Non-pigmented ciliary epithelial cell (primary cell): Measurements from ENCODE around the gene TAF7.
A peak's percentile ranks its signal among the peaks of the same experiment; 100 is the strongest.
"Not testable (repeated sequence)": the region's sequence is repeated elsewhere in the genome, so short reads cannot be mapped to it uniquely, and the experiment has no call there.

Experiments used
- DNase-seq: peaks from one replicate; pipeline ENCODE4 v3.0.0-alpha.2; 2010; ENCODE audit warnings: low read depth

TAF7 gene

DNA sequence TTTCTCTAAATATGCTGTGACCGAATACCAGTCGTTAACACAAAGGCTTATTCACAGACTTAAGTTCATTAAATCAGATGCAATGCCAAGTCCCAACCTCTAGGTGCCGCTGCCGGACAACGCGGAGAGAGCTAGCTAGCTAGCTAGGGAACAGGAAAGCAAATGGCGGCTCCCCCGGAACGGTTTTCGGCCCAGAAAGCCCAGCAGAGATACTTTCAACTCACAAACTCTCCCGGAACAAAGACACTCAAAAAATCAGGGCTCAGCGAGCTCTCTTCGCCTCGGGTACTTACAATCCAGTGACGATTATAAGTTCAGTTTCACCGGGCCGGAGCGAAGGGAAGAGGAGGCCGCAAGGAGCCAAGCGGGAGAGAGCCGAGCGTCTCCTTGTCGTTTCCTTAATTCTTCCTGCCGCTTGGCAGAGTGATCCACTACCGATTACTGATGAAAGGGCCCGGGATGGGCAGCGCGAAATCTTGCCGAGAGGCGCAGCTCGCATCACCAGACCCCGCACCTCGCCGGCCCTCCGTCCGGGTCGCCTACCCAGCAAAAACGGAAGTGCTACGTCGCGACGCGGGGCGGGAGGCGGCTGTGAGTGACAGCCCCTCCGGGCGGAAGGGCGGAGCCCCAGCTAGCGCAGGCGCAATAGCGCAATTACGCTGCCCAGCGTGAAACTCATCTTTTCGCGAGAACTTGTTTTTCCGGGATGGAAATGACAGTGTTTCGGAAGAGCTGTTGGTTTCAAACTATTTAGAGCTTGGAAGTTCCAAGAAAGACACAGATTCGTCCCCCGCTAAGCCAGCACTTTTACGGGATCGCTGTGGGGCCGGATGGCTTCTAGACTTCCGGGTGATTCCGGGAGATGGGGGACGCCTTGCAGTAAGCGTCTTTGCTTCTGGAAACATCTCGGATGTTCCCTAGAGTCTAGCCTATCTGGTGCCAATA lies at the start of gene TAF7:
TAF7 (minus strand) TSS at position 560 of the 945 bp plus-strand sequence. CDS start 740 bp downstream, outside the sequence.
- peak; percentile 76 for DNase-seq

GRCh38 chr5:141366016-141366896 lies 45.7 kb upstream of the TAF7 start:
- DNase-seq, result no peak

DNA sequence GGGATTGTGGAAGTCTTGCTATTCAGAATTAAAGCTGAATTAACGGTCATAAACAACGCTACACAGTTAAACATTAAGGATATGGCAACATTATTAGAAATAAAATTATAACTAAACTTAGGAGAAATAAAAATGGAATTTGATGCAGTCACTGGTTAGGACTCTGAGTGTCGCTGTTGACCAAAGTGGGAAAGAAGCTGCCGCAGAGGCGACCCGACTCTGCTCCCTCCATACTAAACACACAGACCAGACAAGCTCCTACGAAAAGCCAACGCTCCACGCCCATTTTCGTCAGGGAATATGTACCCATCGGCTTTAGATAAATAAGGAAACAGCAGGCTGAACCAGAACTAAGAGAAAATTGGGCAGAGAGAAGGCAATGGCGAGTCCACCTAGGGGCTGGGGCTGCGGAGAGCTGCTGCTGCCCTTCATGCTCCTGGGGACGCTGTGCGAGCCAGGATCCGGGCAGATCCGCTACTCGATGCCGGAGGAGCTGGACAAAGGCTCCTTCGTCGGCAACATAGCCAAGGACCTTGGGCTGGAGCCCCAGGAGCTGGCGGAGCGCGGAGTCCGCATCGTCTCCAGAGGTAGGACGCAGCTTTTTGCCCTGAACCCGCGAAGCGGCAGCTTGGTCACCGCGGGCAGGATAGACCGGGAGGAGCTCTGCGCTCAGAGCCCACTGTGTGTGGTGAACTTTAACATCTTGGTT lies 43.5 kb upstream of the TAF7 start, which contains the start of gene PCDHGA5:
PCDHGA5 (plus strand) TSS at position 211 of the 709 bp plus-strand sequence; CDS start at position 380, 169 bp downstream.
- DNase-seq, result no peak

DNA sequence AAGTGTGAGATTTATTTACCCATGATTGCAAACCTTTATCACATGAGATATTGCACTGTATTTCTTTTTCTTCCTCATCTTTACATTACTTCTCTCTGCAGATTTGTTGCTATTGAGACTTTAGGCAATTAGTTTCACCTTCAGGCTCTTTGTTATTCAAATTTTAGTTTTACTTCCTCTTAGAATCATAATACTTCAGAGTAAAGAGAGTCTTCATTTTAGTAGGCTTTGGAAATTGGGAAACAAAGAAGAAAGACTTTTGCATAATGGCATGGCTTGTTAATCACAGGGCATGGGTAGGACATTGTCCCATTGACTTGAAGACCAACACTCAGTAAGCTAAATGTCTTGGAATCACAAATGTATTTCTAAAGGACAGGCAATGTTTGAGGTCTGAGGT lies 42.1 kb upstream of the TAF7 start:
- DNase-seq, result no peak

GRCh38 chr5:141360685-141361084 lies 40.1 kb upstream of the TAF7 start:
- no peak for DNase-seq

DNA sequence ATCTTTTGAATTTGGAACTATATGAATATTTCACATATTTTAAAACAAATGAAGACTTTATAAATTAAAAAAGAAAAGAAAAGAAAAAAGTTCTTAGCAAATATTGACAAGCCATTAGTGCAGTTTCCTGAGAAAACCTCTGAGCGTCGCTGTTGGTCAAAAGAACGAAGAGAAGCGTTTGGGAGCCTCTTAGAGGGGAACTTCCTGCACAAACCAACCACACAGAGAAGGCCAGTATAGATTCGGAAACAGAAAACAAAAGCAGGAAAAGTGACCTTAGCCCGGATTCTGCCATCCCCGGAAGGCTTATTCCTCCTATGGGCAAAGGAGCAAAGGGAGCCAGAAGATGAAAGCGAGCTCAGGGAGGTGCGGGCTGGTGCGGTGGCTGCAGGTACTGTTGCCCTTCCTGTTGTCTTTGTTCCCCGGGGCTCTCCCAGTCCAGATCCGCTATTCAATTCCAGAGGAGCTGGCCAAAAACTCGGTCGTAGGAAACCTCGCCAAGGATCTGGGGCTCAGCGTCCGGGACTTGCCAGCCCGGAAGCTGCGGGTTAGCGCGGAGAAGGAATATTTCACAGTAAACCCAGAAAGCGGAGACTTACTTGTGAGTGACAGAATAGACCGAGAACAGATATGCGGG lies 39.3 kb upstream of the TAF7 start, which contains the start of gene PCDHGB2:
PCDHGB2 (plus strand) TSS at position 205 of the 637 bp plus-strand sequence; CDS start at position 347, 142 bp downstream.
- DNase-seq, result no peak

DNA sequence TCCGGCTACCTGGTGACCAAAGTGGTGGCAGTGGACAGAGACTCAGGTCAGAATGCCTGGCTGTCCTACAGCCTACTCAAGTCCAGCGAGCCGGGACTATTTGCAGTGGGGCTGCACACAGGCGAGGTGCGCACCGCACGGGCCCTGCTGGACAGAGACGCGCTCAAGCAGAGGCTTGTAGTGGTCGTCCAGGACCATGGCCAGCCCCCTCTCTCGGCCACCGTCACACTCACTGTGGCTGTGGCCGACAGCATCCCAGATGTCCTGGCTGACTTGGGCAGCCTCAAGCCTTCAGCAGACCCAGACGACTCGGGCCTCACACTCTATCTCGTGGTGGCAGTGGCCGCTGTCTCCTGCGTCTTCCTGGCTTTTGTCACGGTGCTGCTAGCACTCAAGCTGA lies 36.4 kb upstream of the TAF7 start:
- DNase-seq, result no peak

DNA sequence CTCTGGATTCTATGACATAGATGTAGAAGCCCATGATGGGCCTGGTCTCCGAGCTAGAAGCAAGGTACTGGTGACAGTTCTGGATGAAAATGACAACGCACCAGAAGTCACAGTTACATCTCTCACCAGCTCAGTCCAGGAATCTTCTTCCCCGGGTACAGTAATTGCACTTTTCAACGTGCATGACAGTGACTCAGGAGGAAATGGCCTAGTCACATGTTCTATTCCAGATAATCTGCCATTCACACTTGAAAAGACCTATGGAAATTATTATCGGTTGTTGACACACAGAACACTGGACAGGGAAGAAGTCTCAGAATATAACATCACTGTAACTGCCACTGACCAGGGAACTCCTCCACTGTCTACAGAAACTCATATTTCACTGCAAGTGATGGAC lies 35.5 kb upstream of the TAF7 start:
- no peak for DNase-seq

DNA sequence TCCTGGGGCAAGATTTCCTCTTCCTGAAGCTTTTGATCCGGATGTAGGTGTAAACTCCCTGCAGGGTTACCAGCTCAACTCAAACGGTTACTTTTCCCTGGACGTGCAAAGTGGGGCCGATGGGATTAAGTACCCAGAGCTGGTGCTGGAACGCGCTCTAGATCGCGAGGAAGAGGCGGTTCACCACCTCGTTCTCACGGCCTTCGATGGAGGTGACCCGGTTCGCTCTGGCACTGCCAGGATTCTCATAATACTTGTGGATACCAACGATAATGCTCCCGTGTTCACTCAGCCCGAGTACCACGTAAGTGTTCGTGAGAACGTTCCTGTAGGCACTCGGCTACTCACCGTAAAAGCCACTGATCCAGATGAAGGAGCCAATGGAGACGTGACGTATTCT lies 35.1 kb upstream of the TAF7 start:
- DNase-seq, result no peak

GRCh38 chr5:141354900-141355469 lies 34.4 kb upstream of the TAF7 start, which contains the start of gene PCDHGA4:
TSS of gene PCDHGA4 (plus strand) at chr5:141355021. CDS start at chr5:141355108, 87 bp downstream.
- no peak for DNase-seq

DNA sequence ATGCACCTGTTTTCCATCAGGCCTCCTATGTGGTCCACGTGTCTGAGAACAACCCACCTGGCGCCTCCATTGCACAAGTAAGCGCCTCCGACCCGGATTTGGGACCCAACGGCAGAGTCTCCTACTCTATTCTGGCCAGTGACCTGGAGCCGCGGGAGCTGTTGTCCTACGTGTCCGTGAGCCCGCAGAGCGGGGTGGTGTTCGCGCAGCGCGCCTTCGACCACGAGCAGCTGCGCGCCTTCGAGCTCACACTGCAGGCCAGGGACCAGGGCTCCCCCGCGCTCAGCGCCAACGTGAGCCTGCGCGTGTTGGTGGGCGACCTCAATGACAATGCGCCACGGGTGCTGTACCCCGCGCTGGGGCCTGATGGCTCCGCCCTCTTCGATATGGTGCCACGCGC lies 31.0 kb upstream of the TAF7 start:
- DNase-seq, result no peak

DNA sequence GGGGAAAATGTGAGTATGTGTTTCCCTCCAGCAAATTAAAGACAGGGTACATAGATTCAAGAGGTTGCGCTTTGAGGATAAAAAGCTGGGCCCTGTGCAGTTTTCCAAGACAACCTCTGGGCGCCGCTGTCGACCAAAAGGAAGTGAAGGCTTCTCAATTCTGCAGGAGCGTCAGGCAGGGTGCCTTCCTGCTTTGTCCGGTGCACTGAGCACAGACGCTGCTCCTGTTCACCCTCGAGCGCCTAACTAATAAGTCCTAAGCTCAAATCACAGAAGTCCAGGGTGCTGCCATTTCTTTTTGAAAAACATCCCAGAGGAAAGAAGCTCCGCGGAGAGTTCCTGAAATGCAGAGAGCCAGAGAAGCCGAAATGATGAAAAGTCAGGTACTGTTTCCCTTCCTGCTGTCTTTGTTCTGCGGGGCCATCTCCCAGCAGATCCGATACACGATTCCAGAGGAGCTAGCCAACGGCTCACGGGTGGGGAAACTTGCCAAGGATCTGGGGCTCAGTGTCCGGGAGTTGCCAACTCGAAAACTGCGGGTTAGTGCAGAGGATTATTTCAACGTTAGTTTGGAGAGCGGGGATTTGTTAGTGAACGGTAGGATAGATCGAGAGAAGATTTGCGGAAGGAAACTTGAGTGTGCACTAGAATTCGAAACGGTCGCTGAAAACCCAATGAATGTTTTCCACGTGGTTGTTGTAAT lies 29.5 kb upstream of the TAF7 start, which contains the start of gene PCDHGB1:
PCDHGB1 (plus strand) TSS at position 183 of the 703 bp plus-strand sequence; CDS start at position 345, 162 bp downstream.
- no peak for DNase-seq

DNA sequence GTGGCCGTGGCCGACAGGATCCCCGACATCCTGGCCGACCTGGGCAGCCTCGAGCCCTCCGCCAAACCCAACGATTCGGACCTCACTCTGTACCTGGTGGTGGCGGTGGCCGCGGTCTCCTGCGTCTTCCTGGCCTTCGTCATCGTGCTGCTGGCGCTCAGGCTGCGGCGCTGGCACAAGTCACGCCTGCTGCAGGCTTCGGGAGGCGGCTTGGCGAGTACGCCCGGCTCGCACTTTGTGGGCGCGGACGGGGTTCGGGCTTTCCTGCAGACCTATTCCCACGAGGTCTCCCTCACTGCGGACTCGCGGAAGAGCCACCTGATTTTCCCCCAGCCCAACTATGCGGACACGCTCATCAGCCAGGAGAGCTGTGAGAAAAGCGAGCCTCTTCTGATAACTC lies 25.4 kb upstream of the TAF7 start:
- not testable (repeated sequence) for DNase-seq

GRCh38 chr5:141345327-141345726 lies 24.7 kb upstream of the TAF7 start:
- no peak for DNase-seq

- no peak for DNase-seq
Measured at GRCh38 chr5:141343953-141344463, 23.4 kb upstream of the TAF7 start.

DNA sequence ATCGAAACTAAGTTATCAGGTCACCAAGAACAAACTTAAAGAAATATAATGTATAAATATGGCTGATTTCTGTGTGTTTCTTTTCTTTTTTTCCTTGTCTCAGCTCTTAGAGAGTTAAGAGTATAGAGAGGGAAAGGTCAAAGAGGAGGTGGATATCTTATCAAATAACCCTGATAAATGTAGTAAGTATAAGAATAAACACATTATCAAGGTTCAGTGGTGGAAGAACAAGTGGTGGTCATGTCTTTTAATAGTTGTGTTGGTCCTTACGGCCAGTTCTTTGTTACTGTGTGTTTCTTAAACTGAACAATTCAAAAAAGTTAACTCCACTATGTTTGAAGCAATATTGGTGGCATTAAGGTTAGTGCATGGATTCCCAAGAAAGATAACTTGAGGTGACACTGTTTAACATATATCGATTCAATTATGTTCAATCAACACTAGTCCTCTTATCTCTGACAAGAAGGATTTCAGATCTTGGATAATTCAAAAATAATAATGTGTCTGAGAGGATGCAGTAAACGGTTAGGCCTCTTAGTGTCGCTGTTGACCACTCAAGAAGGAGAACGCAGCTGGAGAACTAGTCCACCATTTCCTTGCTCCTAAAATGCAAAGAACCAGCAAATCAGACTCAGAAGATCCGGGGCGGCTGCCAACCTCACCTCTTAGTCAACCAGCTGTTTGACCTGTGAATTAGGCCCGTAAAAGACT lies 22.8 kb upstream of the TAF7 start, which contains the start of gene PCDHGA3:
PCDHGA3 (plus strand) TSS at position 588 of the 711 bp plus-strand sequence. CDS start 205 bp downstream, outside the sequence.
- DNase-seq, result no peak

GRCh38 chr5:141342773-141343172 lies 22.2 kb upstream of the TAF7 start:
- DNase-seq, result no peak

DNA sequence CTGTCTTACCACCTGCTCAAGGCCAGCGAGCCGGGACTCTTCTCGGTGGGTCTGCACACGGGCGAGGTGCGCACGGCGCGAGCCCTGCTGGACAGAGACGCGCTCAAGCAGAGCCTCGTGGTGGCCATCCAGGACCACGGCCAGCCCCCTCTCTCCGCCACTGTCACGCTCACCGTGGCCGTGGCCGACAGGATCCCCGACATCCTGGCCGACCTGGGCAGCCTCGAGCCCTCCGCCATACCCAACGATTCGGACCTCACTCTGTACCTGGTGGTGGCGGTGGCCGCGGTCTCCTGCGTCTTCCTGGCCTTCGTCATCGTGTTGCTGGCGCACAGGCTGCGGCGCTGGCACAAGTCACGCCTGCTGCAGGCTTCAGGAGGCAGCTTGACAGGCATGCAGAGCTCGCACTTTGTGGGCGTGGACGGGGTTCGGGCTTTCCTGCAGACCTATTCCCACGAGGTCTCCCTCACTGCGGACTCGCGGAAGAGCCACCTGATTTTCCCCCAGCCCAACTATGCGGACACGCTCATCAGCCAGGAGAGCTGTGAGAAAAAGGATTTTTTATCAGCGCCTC lies 20.3 kb upstream of the TAF7 start:
- DNase-seq, result not testable (repeated sequence)
